HepG2 (cell line): ENCODE results near the gene GALNT5. TPM values are rescaled to one million over a fixed set of nuclear protein-coding genes. Genes with fewer than 3 reads are reported as not detected.

ENCODE experiments used
- ATAC-seq: fragments of 200-7000 bp; cut with Tn5 transposase; 3 replicates; pipeline ENCODE4 v1.9.1; 2020; ENCODE audit warnings: mild to moderate bottlenecking, moderate library complexity
- BruUV-seq: library from RNA; stranded (reverse); fragments of 400-500 nt; replicated peaks from 2 replicates; lab custom pipeline; 2021; lab: Mats Ljungman, UMichigan
- CTCF ChIA-PET: fragments of 300-600 bp; formaldehyde crosslinking; extraction: SDS; loops from one replicate; lab custom pipeline; 2021; ENCODE audit warnings: low total read pairs, inconsistent platforms, low intra/inter-chr PET ratio; lab: Yijun Ruan, JAX
- POLR2A ChIA-PET: fragments of 350-600 bp; sonication (Branson Sonifier 250); formaldehyde crosslinking; loops from one replicate; lab custom pipeline; 2020; ENCODE audit warnings: antibody characterized with exemption, inconsistent platforms; lab: Yijun Ruan, JAX
- DNase-seq: peaks from one replicate; pipeline ENCODE4 v3.0.0-alpha.2; 2015; ENCODE audit warnings: low spot score
- FAIRE-seq: peaks from 3 replicates; lab custom pipeline; 2011; peaks lifted over from hg19 to GRCh38; lab: Jason Lieb, UNC
- H2AFZ ChIP-seq: one replicate; pipeline ENCODE4 v1.6.1; 2011; ENCODE audit warnings: low read length, inconsistent platforms
- H3K27ac ChIP-seq: fragments of 300-600 bp; 3 replicates; pipeline ENCODE4 v1.8.0; 2011; ENCODE audit warnings: mixed run types, mild to moderate bottlenecking, mixed read lengths, low read length, inconsistent platforms; ENCODE audit not compliant: insufficient read depth; ENCODE audit errors: extremely low read length
- H3K27me3 ChIP-seq, 2 experiments: fragments of 200-600 bp in 1 of 2; 2 replicates in 1 of 2; 3 replicates in 1 of 2; pipeline versions ENCODE4 v1.6.0 to v1.8.0; 2011; ENCODE audit warnings: low read length in 2 of 2, mild to moderate bottlenecking in 2 of 2, moderate library complexity in 2 of 2, inconsistent platforms in 1 of 2; ENCODE audit not compliant: insufficient read depth in 2 of 2, control insufficient read depth in 1 of 2
- H3K36me3 ChIP-seq, 2 experiments: fragments of 200-600 bp in 1 of 2; replicated peaks in 1 of 2; 2 replicates in 1 of 2; 3 replicates in 1 of 2; pipeline versions ENCODE4 v1.5.1 to v1.8.0; 2011; ENCODE audit warnings: low read length in 2 of 2, inconsistent platforms in 1 of 2; ENCODE audit not compliant: insufficient read depth in 2 of 2, control insufficient read depth in 1 of 2
- H3K4me1 ChIP-seq: 2 replicates; pipeline ENCODE4 v1.5.1; 2012; ENCODE audit warnings: low read length, inconsistent platforms; ENCODE audit not compliant: insufficient read depth
- H3K4me2 ChIP-seq: 2 replicates; pipeline ENCODE4 v1.6.0; 2011; ENCODE audit warnings: low read depth, low read length, inconsistent platforms
- H3K4me3 ChIP-seq, 3 experiments: fragments of 200-600 bp in 1 of 3; sonication (generic), shearing (Covaris generic) in 1 of 3; replicated peaks in 1 of 3; 2 replicates each; pipeline ENCODE4 v1.5.1; 2011 to 2016; ENCODE audit warnings: low read length in 3 of 3, inconsistent platforms in 2 of 3, low read depth in 2 of 3, mild to moderate bottlenecking in 2 of 3, control low read depth in 1 of 3, mixed read lengths in 1 of 3; ENCODE audit not compliant: insufficient read depth in 1 of 3
- H3K79me2 ChIP-seq: one replicate; pipeline ENCODE4 v1.6.1; 2011; ENCODE audit warnings: low read length, inconsistent platforms; ENCODE audit not compliant: insufficient read depth
- H3K9ac ChIP-seq: 2 replicates; pipeline ENCODE4 v1.6.0; 2011; ENCODE audit warnings: mild to moderate bottlenecking, low read depth, low read length, inconsistent platforms; ENCODE audit not compliant: insufficient read depth
- H3K9me3 ChIP-seq: 2 replicates; pipeline ENCODE4 v1.5.1; 2012; ENCODE audit warnings: mild to moderate bottlenecking, low read length
- H4K20me1 ChIP-seq: 2 replicates; pipeline ENCODE4 v1.6.0; 2011; ENCODE audit warnings: inconsistent platforms, mild to moderate bottlenecking, low read length, moderate library complexity; ENCODE audit not compliant: insufficient read depth
- ARNT ChIP-seq: fragments of 450-650 bp; IDR thresholded peaks from 2 replicates; pipeline ENCODE4 v1.6.1; 2017
- CEBPG ChIP-seq: IDR thresholded peaks from 2 replicates; pipeline ENCODE4 v1.6.1; 2016
- GTF3A ChIP-seq: sonication (generic); formaldehyde crosslinking; conservative IDR thresholded peaks from 2 replicates; pipeline ENCODE4 v1.4.0; 2020; ENCODE audit warnings: mild to moderate bottlenecking, missing genetic modification reagents
- HNF4A ChIP-seq: sonication (generic); formaldehyde crosslinking; IDR thresholded peaks from 2 replicates; pipeline ENCODE4 v1.4.0; 2020; ENCODE audit warnings: missing genetic modification reagents
- KAT8 ChIP-seq: IDR thresholded peaks from 2 replicates; pipeline ENCODE4 v1.6.1; 2016; ENCODE audit warnings: missing genetic modification reagents, missing compliant biosample characterization
- SP2 ChIP-seq: sonication (generic); formaldehyde crosslinking; IDR thresholded peaks from 2 replicates; pipeline ENCODE4 v1.5.1; 2020; ENCODE audit warnings: mild to moderate bottlenecking, missing genetic modification reagents
- STAT6 ChIP-seq: sonication (generic); formaldehyde crosslinking; IDR thresholded peaks from 2 replicates; pipeline ENCODE4 v1.4.0; 2020; ENCODE audit warnings: missing genetic modification reagents, mild to moderate bottlenecking, borderline replicate concordance
- THYN1 ChIP-seq: sonication (generic); formaldehyde crosslinking; IDR thresholded peaks from 2 replicates; pipeline ENCODE4 v1.8.1; 2023; ENCODE audit warnings: low read depth, mild to moderate bottlenecking, moderate library complexity, missing genetic modification reagents, borderline replicate concordance
- ZFP36 ChIP-seq: fragments of 150-350 bp; IDR thresholded peaks from 2 replicates; pipeline ENCODE4 v1.6.1; 2018; ENCODE audit warnings: borderline replicate concordance, low read length, low read depth; ENCODE audit not compliant: partially characterized antibody
- ZNF547 ChIP-seq: sonication (generic); formaldehyde crosslinking; IDR thresholded peaks from 2 replicates; pipeline ENCODE4 v1.5.1; 2020; ENCODE audit warnings: mild to moderate bottlenecking, missing genetic modification reagents
- ZNF549 ChIP-seq: sonication (generic); formaldehyde crosslinking; IDR thresholded peaks from 2 replicates; pipeline ENCODE4 v1.5.0; 2020; ENCODE audit warnings: missing genetic modification reagents
- WGBS: methylation state at CpG from one replicate; pipeline ENCODE4 v1.1.6; 2017; ENCODE audit warnings: low lambda C conversion rate; 5-methylcytosine and 5-hydroxymethylcytosine counted together
- in situ Hi-C: cut with HindIII; loops from 2 replicates; pipeline ENCODE4 v1.10.0; 2017; ENCODE audit warnings: low pct_unique_long_range_greater_than_20kb; ENCODE audit not compliant: extremely low pct_ligation_motif_present
- intact Hi-C: fragments of 100-400 bp; cut with micrococcal nuclease; formaldehyde crosslinking; loops from one replicate; pipeline ENCODE4 v1.10.0; 2022; ENCODE audit not compliant: unreplicated experiment
- polyA plus RNA-seq, 8 experiments: library from polyadenylated mRNA; depleted of rRNA in 3 of 8; stranded (reverse) in 7 of 8; unstranded in 1 of 8; fragments of >200 nt; fragmentation: Illumina TruSeq in 4 of 8; extraction: Trizol in 4 of 8; gene quantifications; 2 replicates each; pipeline versions ENCODE4 v1.2.1 to v1.2.3, GENCODE V29; 2011 to 2016; ENCODE audit warnings: low read depth in 4 of 8, missing spikeins in 1 of 8, mixed read lengths in 1 of 8; ENCODE audit not compliant: insufficient read depth in 1 of 8
- total RNA-seq, 5 experiments: library from RNA; depleted of rRNA; stranded (reverse); fragments of >200 nt; fragmentation: Illumina TruSeq; extraction: Trizol; gene quantifications; 2 replicates each; pipeline ENCODE4 v1.2.3, GENCODE V29; 2016; ENCODE audit warnings: low read depth in 1 of 5

Gene GALNT5
- total and polyA plus RNA-seq, 2 of the 13 experiments (the other 11 are each of a cell fraction or from before 2014, with no cell fraction given): not detected

DNA sequence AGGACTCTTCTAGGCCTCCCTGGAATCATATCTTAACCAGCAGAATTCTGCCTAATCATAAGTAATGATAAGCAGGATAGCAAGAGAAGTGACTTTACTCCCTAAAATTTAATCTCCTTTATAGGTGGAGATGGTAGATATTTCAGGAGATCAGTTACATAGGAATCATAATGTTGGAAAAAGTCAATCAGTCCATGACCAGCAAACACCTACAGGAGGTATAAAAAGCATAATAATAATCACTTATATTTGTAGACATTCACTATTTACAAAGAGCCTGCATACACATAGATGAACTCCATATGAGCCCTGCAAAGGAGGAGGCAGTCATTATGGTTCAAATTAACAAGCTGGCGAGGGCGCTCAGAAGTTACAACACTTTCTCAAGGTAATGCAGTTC, 2.5 kb downstream of the GALNT5 start:
- no peak for TF ChIP-seq ZNF547 (CRISPR knock-in tag)
- TF ChIP-seq CEBPG (CRISPR knock-in tag): no peak
- no peaks in the 10 kb centered on the region for H3K36me3 ChIP-seq
- no peaks in the 10 kb centered on the region for H3K79me2 ChIP-seq
- 49% methylated on average over 2 of the region's 2 CpGs for WGBS
- FAIRE-seq (no peak), ATAC-seq (no peak), DNase-seq (no peak)
- no peak overlapping the region for H3K27ac ChIP-seq
- BruUV-seq: no TSS peak
- ChIA-PET POLR2A (no interaction called here), CTCF (no interaction called here)
- no peak overlapping the region for H3K4me2 ChIP-seq
- no peak overlapping the region for H3K4me3 ChIP-seq
- peaks cover 5% of the 10 kb centered on the region; the same call in 1 of the 2 replicates for H3K4me1 ChIP-seq
- H2AFZ ChIP-seq: no peak overlapping the region
- no peak overlapping the region for H3K9ac ChIP-seq
- no peaks in the 10 kb centered on the region for H3K9me3 ChIP-seq
- H4K20me1 ChIP-seq: no peaks in the 10 kb centered on the region
- H3K27me3 ChIP-seq: no peaks in the 10 kb centered on the region; a peak in 2 of 5 replicates
- intact Hi-C loops (no loop called here), in situ Hi-C loops (no loop called here)

GRCh38 chr2:157260533-157261198, 3.2 kb downstream of the GALNT5 start:
- ChIA-PET POLR2A (no interaction called here), CTCF (no interaction called here)
- H3K27ac ChIP-seq: no peak overlapping the region
- H3K4me3 ChIP-seq: no peak overlapping the region
- intact Hi-C loops (no loop called here), in situ Hi-C loops (no loop called here)
- peaks cover 5% of the 10 kb centered on the region; the same call in 1 of the 2 replicates for H3K4me1 ChIP-seq
- DNase-seq (no peak), ATAC-seq (no peak), FAIRE-seq (no peak)
- no peaks in the 10 kb centered on the region for H3K79me2 ChIP-seq
- H3K36me3 ChIP-seq: no peaks in the 10 kb centered on the region
- TF ChIP-seq SP2 (CRISPR knock-in tag) (no peak), KAT8 (CRISPR knock-in tag) (no peak), ZNF549 (CRISPR knock-in tag) (no peak), STAT6 (CRISPR knock-in tag) (no peak), HNF4A (CRISPR knock-in tag) (no peak), GTF3A (CRISPR knock-in tag) (no peak), ARNT (no peak), THYN1 (CRISPR knock-in tag) (no peak), ZFP36 (no peak)
- H3K9ac ChIP-seq: no peak overlapping the region
- no peak overlapping the region for H2AFZ ChIP-seq
- H4K20me1 ChIP-seq: no peaks in the 10 kb centered on the region
- H3K9me3 ChIP-seq: no peaks in the 10 kb centered on the region
- H3K27me3 ChIP-seq: no peaks in the 10 kb centered on the region; a peak in 2 of 5 replicates
- no TSS peak for BruUV-seq
- no peak overlapping the region for H3K4me2 ChIP-seq
- 37% methylated on average over 4 of the region's 4 CpGs for WGBS
